ENCODE data around the gene FOXN3.
"Not testable (repeated sequence)": the region's sequence is repeated elsewhere in the genome, so short reads cannot be mapped to it uniquely, and the experiment has no call there.

Gene FOXN3

GRCh38 chr14:89250655-89250975 lies 166.4 kb downstream of the FOXN3 start:
- DNase-seq (ENCODE audit: low spot score), result not testable (repeated sequence)

- DNase-seq (ENCODE audit: low spot score), result no peak
Measured at GRCh38 chr14:89249972-89250654, 166.9 kb downstream of the FOXN3 start.

GRCh38 chr14:89249065-89249695 lies 167.9 kb downstream of the FOXN3 start:
- no peak for DNase-seq (ENCODE audit: low spot score)

GRCh38 chr14:89248411-89249064 lies 168.5 kb downstream of the FOXN3 start:
- no peak for DNase-seq (ENCODE audit: low spot score)

- no peak for DNase-seq (ENCODE audit: low spot score)
Measured at GRCh38 chr14:89247457-89248122, 169.4 kb downstream of the FOXN3 start.

- DNase-seq (ENCODE audit: low spot score), result no peak
Measured at GRCh38 chr14:89246290-89246689, 170.7 kb downstream of the FOXN3 start.

GRCh38 chr14:89245802-89246201 lies 171.2 kb downstream of the FOXN3 start:
- no peak for DNase-seq (ENCODE audit: low spot score)

- DNase-seq (ENCODE audit: low spot score), result no peak
Measured at GRCh38 chr14:89244720-89245119, 172.3 kb downstream of the FOXN3 start.

- DNase-seq (ENCODE audit: low spot score), result no peak
Measured at GRCh38 chr14:89243741-89244140, 173.3 kb downstream of the FOXN3 start.

GRCh38 chr14:89243286-89243685 lies 173.7 kb downstream of the FOXN3 start:
- no peak for DNase-seq (ENCODE audit: low spot score)

- DNase-seq (ENCODE audit: low spot score), result no peak
Measured at GRCh38 chr14:89242652-89243279, 174.3 kb downstream of the FOXN3 start.

GRCh38 chr14:89241934-89242651 lies 174.9 kb downstream of the FOXN3 start:
- no peak for DNase-seq (ENCODE audit: low spot score)

GRCh38 chr14:89241257-89241656 lies 175.8 kb downstream of the FOXN3 start:
- no peak for DNase-seq (ENCODE audit: low spot score)

GRCh38 chr14:89240414-89240813 lies 176.6 kb downstream of the FOXN3 start:
- DNase-seq (ENCODE audit: low spot score), result no peak

- no peak for DNase-seq (ENCODE audit: low spot score)
Measured at GRCh38 chr14:89239023-89239422, 178.0 kb downstream of the FOXN3 start.

GRCh38 chr14:89237921-89238529 lies 179.0 kb downstream of the FOXN3 start:
- DNase-seq (ENCODE audit: low spot score), result no peak

GRCh38 chr14:89236851-89237250 lies 180.2 kb downstream of the FOXN3 start:
- DNase-seq (ENCODE audit: low spot score), result no peak

- no peak for DNase-seq (ENCODE audit: low spot score)
Measured at GRCh38 chr14:89233184-89233583, 183.8 kb downstream of the FOXN3 start.

GRCh38 chr14:89232265-89233070 lies 184.6 kb downstream of the FOXN3 start:
- DNase-seq (ENCODE audit: low spot score), result no peak

- no peak for DNase-seq (ENCODE audit: low spot score)
Measured at GRCh38 chr14:89231426-89232113, 185.5 kb downstream of the FOXN3 start.

Data from CD4-positive, alpha-beta T cell treated with Interleukin-6 at 100 ng/mL for 8 hours (primary cell).